Body of pancreas (tissue), 4 donors: ENCODE measurements around the gene PTPN6.

ENCODE experiments used
- POLR2A ChIP-seq, 3 donors: fragments of 450-650 bp; IDR thresholded peaks; one replicate each; pipeline ENCODE4 v1.6.1; 2016; ENCODE audit warnings: antibody characterized with exemption in 3 of 3, mild to moderate bottlenecking in 2 of 3
- TF ChIP-seq, protein P1 (sequence below), 7 experiments: fragments of 450-650 bp in 4 of 7; fragments of 200-600 bp in 3 of 7; sonication (generic) in 3 of 7; IDR thresholded peaks; one replicate each; pipeline ENCODE4 v1.5.1; 2016 to 2019; ENCODE audit warnings: antibody characterized with exemption in 7 of 7

DNA sequence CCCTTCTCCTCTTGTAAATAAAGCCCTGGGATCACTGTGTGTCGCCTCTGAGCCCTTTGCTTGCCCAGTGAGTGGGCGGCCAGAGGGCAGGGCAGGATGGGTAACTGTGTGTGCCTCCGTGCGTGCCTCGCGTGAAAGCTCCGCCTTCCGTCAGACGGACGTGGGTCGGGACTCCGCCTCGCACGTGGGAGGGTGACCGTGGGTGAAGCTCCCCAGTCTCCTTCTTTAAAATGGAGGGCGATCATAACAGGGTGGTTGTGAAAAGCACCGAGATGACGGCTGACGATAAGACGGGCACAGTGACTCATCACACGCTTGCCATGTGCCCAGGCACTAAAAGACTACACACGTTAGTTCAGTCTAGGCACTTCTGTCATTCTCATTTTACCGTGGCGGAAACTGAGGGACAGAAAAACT lies 10.1 kb downstream of the PTPN6 start:
- TF ChIP-seq, protein P1, sequence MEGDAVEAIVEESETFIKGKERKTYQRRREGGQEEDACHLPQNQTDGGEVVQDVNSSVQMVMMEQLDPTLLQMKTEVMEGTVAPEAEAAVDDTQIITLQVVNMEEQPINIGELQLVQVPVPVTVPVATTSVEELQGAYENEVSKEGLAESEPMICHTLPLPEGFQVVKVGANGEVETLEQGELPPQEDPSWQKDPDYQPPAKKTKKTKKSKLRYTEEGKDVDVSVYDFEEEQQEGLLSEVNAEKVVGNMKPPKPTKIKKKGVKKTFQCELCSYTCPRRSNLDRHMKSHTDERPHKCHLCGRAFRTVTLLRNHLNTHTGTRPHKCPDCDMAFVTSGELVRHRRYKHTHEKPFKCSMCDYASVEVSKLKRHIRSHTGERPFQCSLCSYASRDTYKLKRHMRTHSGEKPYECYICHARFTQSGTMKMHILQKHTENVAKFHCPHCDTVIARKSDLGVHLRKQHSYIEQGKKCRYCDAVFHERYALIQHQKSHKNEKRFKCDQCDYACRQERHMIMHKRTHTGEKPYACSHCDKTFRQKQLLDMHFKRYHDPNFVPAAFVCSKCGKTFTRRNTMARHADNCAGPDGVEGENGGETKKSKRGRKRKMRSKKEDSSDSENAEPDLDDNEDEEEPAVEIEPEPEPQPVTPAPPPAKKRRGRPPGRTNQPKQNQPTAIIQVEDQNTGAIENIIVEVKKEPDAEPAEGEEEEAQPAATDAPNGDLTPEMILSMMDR (IDR thresholded peaks at IDR 0.05), result no peak
- TF ChIP-seq POLR2A (IDR thresholded peaks at IDR 0.05), result no peak
